ENCODE measurements around the gene PTGFRN. TPM values are rescaled to one million over a fixed set of nuclear protein-coding genes. Genes with fewer than 3 reads are reported as not detected.

The PTGFRN gene
- total RNA-seq, 1 experiment from 2014 or later: 57.4 TPM

- DNase-seq (no peak), ATAC-seq (no peak)
- Histone ChIP-seq H4K20me1 (ENCODE audit: low read length) (no peaks in the 10 kb centered on the region), H3K9ac (ENCODE audit: low read length) (no peak overlapping the region), H3K27ac (ENCODE audit: low read length) (no peak overlapping the region), H3K27me3 (ENCODE audit: low read length) (no peaks in the 10 kb centered on the region), H3K4me2 (ENCODE audit: low read length) (no peak overlapping the region), H3K9me3 (ENCODE audit: low read length) (no peaks in the 10 kb centered on the region), H3F3A (ENCODE audit: low read length, unreplicated experiment) (no peaks in the 10 kb centered on the region), H3K9me2 (replicated peaks; ENCODE audit: low read length) (no peaks in the 10 kb centered on the region), H3K4me3 (ENCODE audit: low read length) (no peak overlapping the region), H3K79me2 (ENCODE audit: low read length) (no peaks in the 10 kb centered on the region), H2AFZ (ENCODE audit: low read length) (no peak overlapping the region), H3K4me1 (ENCODE audit: insufficient read depth, low read length) (0 out of 2 replicates have a peak, but pooled peaks cover 5% of the 10 kb centered on the region), H3K36me3 (ENCODE audit: low read depth, low read length) (no peaks in the 10 kb centered on the region)
- ChIA-PET CTCF (no interaction called here), POLR2A (ENCODE audit: unreplicated experiment) (no interaction called here)
- BruUV-seq (replicated peaks): no TSS peak
- intact Hi-C loops (cut with micrococcal nuclease): no loop called here
- TF ChIP-seq CTCF (conservative IDR thresholded peaks at IDR 0.05; ENCODE audit: low read depth, low read length) (no peak), EZH2phosphoT487 (IDR thresholded peaks at IDR 0.05; ENCODE audit: borderline replicate concordance, low read length) (no peak), EZH2 (IDR thresholded peaks at IDR 0.05; ENCODE audit: low read length, unreplicated experiment) (no peak)
Measured at GRCh38 chr1:117003223-117003875, 93.6 kb downstream of the PTGFRN start.

GRCh38 chr1:117007719-117008013 is 98.0 kb downstream of the PTGFRN start:
- Histone ChIP-seq H3K36me3 (ENCODE audit: low read depth, low read length) (no peaks in the 10 kb centered on the region), H4K20me1 (ENCODE audit: low read length) (no peaks in the 10 kb centered on the region), H3K9me3 (ENCODE audit: low read length) (no peaks in the 10 kb centered on the region), H3K27me3 (ENCODE audit: low read length) (no peaks in the 10 kb centered on the region), H3K9ac (ENCODE audit: low read length) (no peak overlapping the region), H3K27ac (ENCODE audit: low read length) (no peak overlapping the region), H3K9me2 (replicated peaks; ENCODE audit: low read length) (no peaks in the 10 kb centered on the region), H3K4me1 (ENCODE audit: insufficient read depth, low read length) (peaks cover 2% of the 10 kb centered on the region; the same call in 1 of the 2 replicates), H2AFZ (ENCODE audit: low read length) (no peak overlapping the region), H3K4me2 (ENCODE audit: low read length) (no peak overlapping the region), H3F3A (ENCODE audit: low read length, unreplicated experiment) (no peaks in the 10 kb centered on the region), H3K4me3 (ENCODE audit: low read length) (no peak overlapping the region), H3K79me2 (ENCODE audit: low read length) (no peaks in the 10 kb centered on the region)
- BruUV-seq (replicated peaks): no TSS peak
- no peak for DNase-seq
- POLR2A ChIA-PET (ENCODE audit: unreplicated experiment): no interaction called here
- CTCF ChIA-PET: no interaction called here
- no peak for TF ChIP-seq CTCF (conservative IDR thresholded peaks at IDR 0.05; ENCODE audit: low read depth, low read length)
- TF ChIP-seq EZH2phosphoT487 (IDR thresholded peaks at IDR 0.05; ENCODE audit: borderline replicate concordance, low read length): no peak
- TF ChIP-seq EZH2 (IDR thresholded peaks at IDR 0.05; ENCODE audit: low read length, unreplicated experiment): no peak
- no peak for ATAC-seq
- intact Hi-C loops (cut with micrococcal nuclease): no loop called here

- H3K4me3 ChIP-seq (ENCODE audit: low read length): no peak overlapping the region
- no peaks in the 10 kb centered on the region for H3F3A ChIP-seq (ENCODE audit: low read length, unreplicated experiment)
- H2AFZ ChIP-seq (ENCODE audit: low read length): no peak overlapping the region
- H3K9me3 ChIP-seq (ENCODE audit: low read length): no peaks in the 10 kb centered on the region
- no peak overlapping the region for H3K27ac ChIP-seq (ENCODE audit: low read length)
- no peaks in the 10 kb centered on the region for H3K79me2 ChIP-seq (ENCODE audit: low read length)
- TF ChIP-seq CTCF (conservative IDR thresholded peaks at IDR 0.05; ENCODE audit: low read depth, low read length) (no peak), EZH2 (IDR thresholded peaks at IDR 0.05; ENCODE audit: low read length, unreplicated experiment) (no peak), EZH2phosphoT487 (IDR thresholded peaks at IDR 0.05; ENCODE audit: borderline replicate concordance, low read length) (no peak)
- no TSS peak for BruUV-seq (replicated peaks)
- no peaks in the 10 kb centered on the region for H3K9me2 ChIP-seq (replicated peaks; ENCODE audit: low read length)
- no peaks in the 10 kb centered on the region for H4K20me1 ChIP-seq (ENCODE audit: low read length)
- H3K36me3 ChIP-seq (ENCODE audit: low read depth, low read length): no peaks in the 10 kb centered on the region
- POLR2A ChIA-PET (ENCODE audit: unreplicated experiment): no interaction called here
- DNase-seq: no peak
- CTCF ChIA-PET: no interaction called here
- no peak overlapping the region for H3K4me2 ChIP-seq (ENCODE audit: low read length)
- H3K9ac ChIP-seq (ENCODE audit: low read length): no peak overlapping the region
- intact Hi-C loops (cut with micrococcal nuclease): no loop called here
- H3K27me3 ChIP-seq (ENCODE audit: low read length): no peaks in the 10 kb centered on the region
- peaks cover 10% of the 10 kb centered on the region for H3K4me1 ChIP-seq (ENCODE audit: insufficient read depth, low read length)
- no peak for ATAC-seq
Measured at GRCh38 chr1:117008656-117009055, 98.9 kb downstream of the PTGFRN start.
